ENCODE results near the gene AREG.
"Not testable (repeated sequence)": the region's sequence is repeated elsewhere in the genome, so short reads cannot be mapped to it uniquely, and the experiment has no call there.

AREG gene

DNA sequence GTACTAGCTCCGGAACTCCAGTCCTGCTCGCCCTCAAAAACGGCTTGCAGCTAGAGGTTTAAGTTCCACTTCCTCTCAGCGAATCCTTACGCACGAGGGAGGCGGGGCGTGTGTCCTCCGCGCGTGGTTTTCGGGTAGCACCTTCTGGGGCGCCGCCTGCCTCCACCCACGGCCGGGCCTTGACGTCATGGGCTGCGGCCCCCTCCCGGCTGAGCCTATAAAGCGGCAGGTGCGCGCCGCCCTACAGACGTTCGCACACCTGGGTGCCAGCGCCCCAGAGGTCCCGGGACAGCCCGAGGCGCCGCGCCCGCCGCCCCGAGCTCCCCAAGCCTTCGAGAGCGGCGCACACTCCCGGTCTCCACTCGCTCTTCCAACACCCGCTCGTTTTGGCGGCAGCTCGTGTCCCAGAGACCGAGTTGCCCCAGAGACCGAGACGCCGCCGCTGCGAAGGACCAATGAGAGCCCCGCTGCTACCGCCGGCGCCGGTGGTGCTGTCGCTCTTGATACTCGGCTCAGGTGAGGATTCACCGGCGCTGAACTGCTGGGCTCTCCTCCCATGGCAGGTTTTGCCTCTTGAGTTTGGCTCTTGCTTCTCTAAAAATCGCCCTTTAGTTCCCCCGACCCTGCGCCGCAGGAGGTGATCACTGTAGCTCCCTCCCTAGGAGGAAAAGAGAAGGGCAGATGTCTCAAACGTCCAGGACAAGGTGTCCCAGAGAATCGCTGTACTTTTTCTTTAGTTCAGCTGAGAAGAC lies at the start of gene AREG:
TSS of gene AREG (plus strand) at position 246 of the 752 bp plus-strand sequence. CDS start at position 456, 210 bp downstream.
- FAIRE-seq, result no peak
- peak; percentile 19 for DNase-seq (ENCODE audit: insufficient read length, low spot score)

DNA sequence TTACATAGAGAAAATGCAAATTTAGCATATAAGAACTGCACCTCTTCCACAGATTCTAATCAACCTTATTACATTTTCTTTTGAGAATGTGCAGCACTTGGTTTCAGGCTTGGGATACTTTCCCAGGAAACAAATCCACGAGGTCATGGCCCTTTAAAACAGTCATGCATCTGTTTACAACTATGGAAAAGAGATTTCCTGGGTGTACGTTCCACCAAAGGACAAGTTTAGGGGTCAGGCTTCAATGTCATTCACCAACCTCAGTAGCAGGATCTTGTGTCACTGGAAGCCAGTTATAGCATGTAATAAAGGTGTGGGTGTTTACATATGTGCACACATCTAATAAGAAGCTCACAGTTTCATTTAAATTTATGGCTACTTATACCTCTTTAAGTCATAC lies 49.3 kb upstream of the AREG start:
- no peak for FAIRE-seq
- no peak for DNase-seq (ENCODE audit: insufficient read length, low spot score)

GRCh38 chr4:74397748-74398426 lies 47.0 kb upstream of the AREG start:
- DNase-seq (ENCODE audit: insufficient read length, low spot score), result no peak
- FAIRE-seq, result no peak

DNA sequence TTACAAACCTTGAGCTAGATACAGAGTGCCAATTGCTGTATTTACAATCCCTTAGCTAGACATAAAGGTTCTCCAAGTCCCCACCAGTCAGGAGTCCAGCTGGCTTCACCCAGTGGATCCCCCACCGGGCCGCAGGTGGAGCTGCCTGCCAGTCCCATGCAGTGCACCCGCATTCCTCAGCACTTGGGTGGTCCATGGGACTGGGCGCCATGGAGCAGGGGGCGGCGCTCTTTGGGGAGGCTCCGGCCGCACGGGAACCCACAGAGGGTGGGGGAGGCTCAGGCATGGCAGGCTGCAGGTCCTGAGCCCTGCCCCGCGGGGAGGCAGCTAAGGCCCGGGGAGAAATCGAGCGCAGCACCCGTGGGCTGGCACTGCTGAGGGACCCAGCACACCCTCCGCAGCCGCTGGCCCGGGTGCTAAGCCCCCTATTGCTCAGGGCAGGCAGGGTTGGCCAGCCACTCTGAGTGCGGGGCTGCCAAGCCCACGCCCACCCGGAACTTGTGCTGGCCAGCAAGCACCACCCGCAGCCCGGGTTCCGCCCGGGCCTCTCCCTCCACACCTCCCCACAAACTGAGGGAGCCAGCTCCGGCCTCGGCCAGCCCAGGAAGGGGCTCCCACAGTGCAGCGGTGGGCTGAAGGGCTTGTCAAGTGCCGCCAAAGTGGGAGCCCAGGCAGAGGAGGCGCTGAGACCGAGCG lies 45.9 kb upstream of the AREG start:
- DNase-seq (ENCODE audit: insufficient read length, low spot score); FAIRE-seq: not testable (repeated sequence)

GRCh38 chr4:74400395-74400794 lies 44.5 kb upstream of the AREG start:
- FAIRE-seq (no peak), DNase-seq (ENCODE audit: insufficient read length, low spot score) (no peak)

- no peak for FAIRE-seq
- DNase-seq (ENCODE audit: insufficient read length, low spot score), result no peak
Observed at GRCh38 chr4:74402692-74403456, 42.1 kb upstream of the AREG start.

DNA sequence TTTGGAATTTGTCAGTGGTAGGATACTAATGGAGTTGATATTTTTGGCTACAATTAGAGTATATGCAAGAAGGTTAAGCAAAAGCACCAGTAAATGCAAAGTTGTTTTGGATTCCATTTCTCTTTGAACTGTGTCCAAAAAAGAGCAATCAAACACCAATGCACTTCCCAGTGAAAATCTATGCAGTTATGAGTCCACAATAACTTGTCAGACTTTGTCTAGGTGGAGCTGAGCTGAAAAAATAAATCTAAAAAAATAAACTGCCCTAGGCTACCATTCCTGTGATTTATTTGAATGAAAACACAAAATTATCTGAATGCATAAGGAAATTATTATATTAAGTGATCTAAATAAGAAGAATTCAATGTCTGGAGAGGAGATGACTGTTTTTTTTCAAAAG lies 37.0 kb upstream of the AREG start:
- DNase-seq (ENCODE audit: insufficient read length, low spot score) (no peak), FAIRE-seq (no peak)

DNA sequence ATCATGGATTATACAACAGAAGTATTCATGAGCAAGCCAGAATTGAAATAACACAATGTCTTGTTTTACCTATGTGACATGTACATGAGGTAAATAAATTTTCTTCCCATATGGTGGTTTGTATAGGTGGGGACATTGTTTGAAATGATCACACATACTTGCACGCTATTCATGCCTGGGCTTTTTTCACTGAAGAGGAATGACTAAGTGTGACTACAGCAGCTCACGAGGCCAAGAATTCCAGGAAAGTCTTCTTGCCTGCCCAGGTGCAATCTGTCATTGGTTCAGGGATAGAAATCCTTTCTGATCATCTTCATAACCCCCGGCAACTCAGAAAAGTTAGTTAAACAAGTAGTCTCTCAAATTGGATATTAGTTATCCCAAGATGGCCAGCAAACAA lies 36.3 kb upstream of the AREG start:
- FAIRE-seq (no peak), DNase-seq (ENCODE audit: insufficient read length, low spot score) (no peak)

DNA sequence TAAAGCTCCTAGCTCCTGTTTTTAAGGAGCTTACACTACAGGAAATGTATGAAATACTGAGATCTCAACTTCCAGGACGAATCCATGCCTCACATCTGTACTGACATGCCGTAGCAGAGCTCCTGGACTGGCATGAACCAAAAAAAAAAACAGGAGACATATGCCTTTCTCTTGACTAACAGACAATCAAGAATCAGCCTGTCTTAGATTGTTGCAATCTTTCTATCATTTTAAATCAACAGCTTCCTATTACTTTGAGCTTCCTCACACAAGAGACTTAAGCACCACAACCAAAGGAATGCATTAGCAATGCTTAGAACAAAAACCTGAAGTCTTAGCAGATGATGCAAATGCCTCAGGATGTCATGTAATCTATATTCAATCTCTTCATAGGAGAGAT lies 34.7 kb upstream of the AREG start:
- no peak for DNase-seq (ENCODE audit: insufficient read length, low spot score)
- no peak for FAIRE-seq

GRCh38 chr4:74412225-74412624 lies 32.7 kb upstream of the AREG start:
- DNase-seq (ENCODE audit: insufficient read length, low spot score) (no peak), FAIRE-seq (no peak)

DNA sequence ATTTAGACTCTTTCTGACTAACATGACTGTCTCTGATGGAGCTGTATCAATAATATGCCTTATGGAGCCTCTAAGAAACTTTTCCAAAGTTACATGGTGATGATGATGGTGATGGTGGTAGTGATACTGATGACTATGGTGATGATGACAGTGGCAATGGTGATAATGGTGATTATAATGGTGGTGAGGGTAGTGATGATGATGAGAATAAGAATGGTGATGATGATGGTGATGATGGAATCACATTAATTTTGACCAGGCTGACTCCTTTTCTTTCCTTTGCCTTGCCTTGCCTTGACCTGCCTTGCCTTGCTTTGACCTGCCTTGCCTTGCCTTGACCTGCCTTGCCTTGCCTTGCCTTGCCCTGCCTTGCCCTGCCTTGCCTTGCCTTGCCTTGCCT lies 31.7 kb upstream of the AREG start:
- no peak for FAIRE-seq

DNA sequence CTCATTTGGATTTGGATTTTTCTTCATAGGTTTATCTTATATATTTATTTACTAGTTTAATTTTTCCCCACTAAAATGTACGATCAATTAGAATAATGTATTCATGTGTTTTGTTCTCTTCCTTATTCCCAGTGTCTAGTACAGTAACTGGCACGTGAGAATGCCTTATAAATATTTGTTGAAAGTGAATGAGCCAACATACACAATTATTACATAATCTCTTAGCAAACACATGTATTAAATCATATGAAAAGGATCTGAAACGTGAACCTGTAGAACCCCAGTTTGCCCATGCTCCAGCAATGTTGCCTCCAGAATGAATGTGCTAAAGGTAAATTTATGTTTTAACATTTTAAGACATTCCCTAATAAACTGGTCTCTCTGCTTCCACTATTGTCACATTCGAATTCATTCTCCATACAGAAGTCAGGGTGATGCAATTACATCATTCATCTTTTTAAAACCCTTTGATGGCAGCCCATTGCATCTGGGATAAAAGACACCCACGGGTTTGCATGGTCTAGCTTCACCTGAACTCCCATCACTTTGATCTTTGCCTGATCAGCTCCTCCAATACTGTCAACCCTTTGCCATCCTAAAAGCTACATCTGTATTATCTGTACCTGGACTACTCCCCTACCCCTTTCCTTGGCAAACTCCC lies 30.7 kb upstream of the AREG start:
- DNase-seq (ENCODE audit: insufficient read length, low spot score) (no peak), FAIRE-seq (no peak)

More for the DNA sequence above, 31.7 kb upstream of the AREG start:
- DNase-seq (ENCODE audit: insufficient read length, low spot score), result no peak

GRCh38 chr4:74415602-74416300 lies 29.2 kb upstream of the AREG start:
- FAIRE-seq (no peak), DNase-seq (ENCODE audit: insufficient read length, low spot score) (no peak)

DNA sequence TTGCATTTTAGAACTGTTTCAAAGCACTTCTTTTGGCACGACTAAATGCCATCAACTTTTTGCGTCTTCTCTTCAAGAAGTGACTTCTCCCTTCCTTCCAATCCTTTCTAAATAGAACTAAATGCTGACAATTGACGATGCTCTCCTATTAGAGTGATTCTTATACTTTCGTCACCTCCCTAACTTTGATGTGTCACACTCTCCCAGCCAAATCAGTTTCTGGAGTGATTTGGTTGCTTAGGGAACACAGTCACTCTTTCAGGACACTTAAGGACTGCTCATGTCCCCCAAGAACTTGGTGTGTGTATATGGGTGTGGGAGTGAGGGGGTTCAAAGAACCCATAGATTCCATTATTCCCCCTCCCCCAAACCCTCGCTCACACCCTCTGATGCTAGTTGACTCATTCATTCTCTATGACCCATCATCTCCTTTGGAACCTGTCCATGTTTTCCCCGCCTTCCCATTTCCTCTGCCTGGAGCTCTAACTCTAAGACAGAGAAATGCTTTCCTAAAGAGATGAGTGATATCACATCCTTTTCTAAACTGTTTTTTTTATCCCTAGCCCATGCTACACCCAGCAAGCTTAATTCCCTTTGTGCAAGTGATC lies 26.8 kb upstream of the AREG start:
- DNase-seq (ENCODE audit: insufficient read length, low spot score) (peak; percentile 7), FAIRE-seq (peak; percentile 44)

DNA sequence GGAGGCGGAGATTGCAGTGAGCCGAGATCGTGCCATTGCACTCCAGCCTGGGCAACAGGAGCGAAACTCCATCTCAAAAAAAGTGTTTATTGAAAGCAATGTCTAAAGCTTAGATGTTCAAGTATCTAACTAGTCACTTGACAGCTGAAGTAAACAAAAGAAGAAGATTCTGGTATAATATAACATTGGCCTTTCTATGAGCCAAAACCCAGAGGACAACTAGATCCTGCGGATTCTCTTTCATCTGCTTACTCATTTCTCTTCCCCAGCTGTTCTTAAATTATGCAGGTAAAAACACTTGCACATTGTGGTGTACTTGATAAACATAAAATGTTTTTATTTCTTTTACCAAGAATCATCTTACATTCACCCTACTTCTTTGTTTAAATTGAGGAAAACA lies 24.1 kb upstream of the AREG start:
- no peak for FAIRE-seq
- no peak for DNase-seq (ENCODE audit: insufficient read length, low spot score)

DNA sequence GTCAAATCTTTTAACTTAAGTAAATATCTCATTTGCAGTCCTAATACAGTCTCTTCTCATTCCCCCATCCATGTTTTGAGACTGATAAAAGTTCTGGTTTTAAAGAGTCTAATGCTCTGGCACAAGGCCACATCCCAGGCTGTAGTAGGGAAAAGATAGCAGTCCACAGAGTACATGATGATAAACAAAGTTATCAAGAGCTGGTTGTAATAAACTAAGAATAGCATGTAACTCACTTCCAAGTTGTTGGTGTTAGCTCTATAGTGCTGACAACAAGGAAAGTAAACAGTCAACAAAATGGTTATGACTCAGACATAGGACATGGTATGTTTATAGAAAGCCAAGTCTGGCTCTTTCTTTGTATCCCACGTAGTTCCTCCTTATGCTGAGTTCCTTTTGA lies 21.8 kb upstream of the AREG start:
- FAIRE-seq (no peak), DNase-seq (ENCODE audit: insufficient read length, low spot score) (no peak)

DNA sequence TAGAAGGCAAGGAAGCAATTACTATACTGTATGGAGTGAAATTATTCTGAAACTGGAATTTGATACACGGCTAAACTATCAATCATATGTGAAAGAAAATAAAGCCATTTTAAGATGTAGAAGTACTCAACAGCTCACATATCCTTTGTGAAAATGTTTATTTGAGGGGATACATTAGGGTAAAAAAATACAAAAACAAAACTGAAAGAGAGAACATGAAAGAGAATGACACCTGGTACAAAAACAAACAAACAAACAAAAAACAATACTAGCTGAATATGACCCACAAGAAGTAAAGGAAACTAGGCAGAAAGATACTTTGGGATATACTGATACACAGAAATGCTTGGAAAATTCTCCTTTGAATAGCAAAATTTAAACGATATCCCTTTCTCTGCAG lies 20.8 kb upstream of the AREG start:
- FAIRE-seq (no peak), DNase-seq (ENCODE audit: insufficient read length, low spot score) (no peak)

DNA sequence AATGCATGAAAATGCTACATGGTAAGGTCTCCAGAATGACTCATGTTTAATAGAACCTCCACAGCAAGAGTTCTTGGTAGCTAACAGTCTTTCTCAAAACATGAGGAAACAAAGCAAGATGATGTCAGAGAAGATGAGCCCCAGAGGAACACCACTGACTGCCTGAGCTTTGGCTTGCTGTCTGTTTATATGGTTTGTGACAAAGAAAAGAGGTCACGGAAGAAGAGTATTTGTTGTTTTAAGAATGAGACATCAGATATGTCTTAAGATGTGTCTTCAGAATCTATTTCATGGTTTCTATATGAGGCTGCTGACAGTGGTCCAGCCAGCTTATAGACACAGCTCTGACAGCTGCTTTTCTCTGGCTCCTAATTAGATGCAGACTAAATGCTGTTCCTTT lies 18.8 kb upstream of the AREG start:
- FAIRE-seq (no peak), DNase-seq (ENCODE audit: insufficient read length, low spot score) (no peak)

GRCh38 chr4:74428276-74428675 lies 16.7 kb upstream of the AREG start:
- FAIRE-seq (no peak), DNase-seq (ENCODE audit: insufficient read length, low spot score) (no peak)
